PC-3 (cell line): Measurements from ENCODE around the gene ATG7. TPM values are rescaled to one million over a fixed set of nuclear protein-coding genes. Genes with fewer than 3 reads are reported as not detected.

Experiments used
- ATAC-seq: fragments of 200-7000 bp; cut with Tn5 transposase; 2 replicates; pipeline ENCODE4 v1.9.1; 2020; ENCODE audit warnings: mild to moderate bottlenecking, moderate library complexity
- BruUV-seq: library from RNA; stranded (reverse); fragments of 400-500 nt; replicated peaks from 2 replicates; lab custom pipeline; 2021; lab: Mats Ljungman, UMichigan
- CTCF ChIA-PET: fragments of 300-600 bp; sonication (Branson Sonifier 250); formaldehyde crosslinking; loops from one replicate; lab custom pipeline; 2022; ENCODE audit warnings: antibody characterized with exemption; lab: Charles Lee
- POLR2A ChIA-PET: fragments of 300-600 bp; sonication (Branson Sonifier 250); formaldehyde crosslinking; loops from one replicate; lab custom pipeline; 2022; ENCODE audit warnings: antibody characterized with exemption; ENCODE audit not compliant: unreplicated experiment; lab: Charles Lee
- DNase-seq: peaks from one replicate; pipeline ENCODE4 v3.0.0-alpha.2; 2015
- H2AFZ ChIP-seq: fragments of 300-600 bp; sonication (generic); 2 replicates; pipeline ENCODE4 v1.6.0; 2016; ENCODE audit warnings: antibody characterized with exemption, low read length
- H3F3A ChIP-seq: fragments of 300-600 bp; sonication (generic); one replicate; pipeline ENCODE4 v1.6.0; 2017; ENCODE audit warnings: antibody characterized with exemption, low read length, control low read depth, mild to moderate bottlenecking; ENCODE audit not compliant: unreplicated experiment
- H3K27ac ChIP-seq: fragments of 300-600 bp; sonication (generic); 2 replicates; pipeline ENCODE4 v1.5.1; 2016; ENCODE audit warnings: mild to moderate bottlenecking, low read length
- H3K27me3 ChIP-seq: fragments of 300-600 bp; sonication (generic); 2 replicates; pipeline ENCODE4 v1.6.1; 2016; ENCODE audit warnings: low read length, mixed read lengths
- H3K36me3 ChIP-seq: fragments of 300-600 bp; sonication (generic); 2 replicates; pipeline ENCODE4 v1.6.1; 2016; ENCODE audit warnings: low read depth, mixed run types, low read length, mixed read lengths
- H3K4me1 ChIP-seq: fragments of 300-600 bp; sonication (generic); 2 replicates; pipeline ENCODE4 v1.5.1; 2016; ENCODE audit warnings: low read length; ENCODE audit not compliant: insufficient read depth
- H3K4me2 ChIP-seq: fragments of 300-600 bp; sonication (generic); 2 replicates; pipeline ENCODE4 v1.6.0; 2016; ENCODE audit warnings: low read length
- H3K4me3 ChIP-seq: fragments of 300-600 bp; sonication (generic); 2 replicates; pipeline ENCODE4 v1.5.1; 2016; ENCODE audit warnings: mild to moderate bottlenecking, low read length, mixed read lengths
- H3K79me2 ChIP-seq: fragments of 300-600 bp; sonication (generic); 2 replicates; pipeline ENCODE4 v1.6.1; 2017; ENCODE audit warnings: low read length, mixed read lengths
- H3K9ac ChIP-seq: fragments of 300-600 bp; sonication (generic); 2 replicates; pipeline ENCODE4 v1.6.0; 2016; ENCODE audit warnings: mild to moderate bottlenecking, low read length
- H3K9me2 ChIP-seq: fragments of 300-600 bp; sonication (generic); replicated peaks from 2 replicates; pipeline ENCODE4 v1.6.1; 2016; ENCODE audit warnings: mixed run types, low read length, mixed read lengths
- H3K9me3 ChIP-seq: fragments of 300-600 bp; sonication (generic); 2 replicates; pipeline ENCODE4 v1.6.1; 2016; ENCODE audit warnings: low read length, mixed read lengths
- H4K20me1 ChIP-seq: fragments of 300-600 bp; sonication (generic); 2 replicates; pipeline ENCODE4 v1.6.1; 2016; ENCODE audit warnings: low read length, mixed read lengths
- EZH2 ChIP-seq: fragments of 300-600 bp; sonication (generic); IDR thresholded peaks from one replicate; pipeline ENCODE4 v1.6.1; 2017; ENCODE audit warnings: antibody characterized with exemption, mild to moderate bottlenecking, low read length; ENCODE audit not compliant: unreplicated experiment
- EZH2phosphoT487 ChIP-seq: fragments of 300-600 bp; sonication (generic); IDR thresholded peaks from 2 replicates; pipeline ENCODE4 v1.6.1; 2018; ENCODE audit warnings: mild to moderate bottlenecking, antibody characterized with exemption, low read length, borderline replicate concordance
- intact Hi-C: fragments of 100-400 bp; cut with micrococcal nuclease; formaldehyde crosslinking; loops from 2 replicates; pipeline ENCODE4 v1.9.0; 2023
- total RNA-seq: library from RNA; depleted of rRNA; stranded (reverse); fragments of >200 nt; gene quantifications from 2 replicates; pipeline ENCODE4 v1.2.3, GENCODE V29; 2014
- TF ChIP-seq, protein P1 (sequence below): fragments of 300-600 bp; sonication (generic); conservative IDR thresholded peaks from 2 replicates; pipeline ENCODE4 v1.5.1; 2017; ENCODE audit warnings: antibody characterized with exemption, low read depth, mild to moderate bottlenecking, low read length

Gene ATG7
- total RNA-seq, 1 experiment from 2014 or later, result 36.5 TPM

DNA sequence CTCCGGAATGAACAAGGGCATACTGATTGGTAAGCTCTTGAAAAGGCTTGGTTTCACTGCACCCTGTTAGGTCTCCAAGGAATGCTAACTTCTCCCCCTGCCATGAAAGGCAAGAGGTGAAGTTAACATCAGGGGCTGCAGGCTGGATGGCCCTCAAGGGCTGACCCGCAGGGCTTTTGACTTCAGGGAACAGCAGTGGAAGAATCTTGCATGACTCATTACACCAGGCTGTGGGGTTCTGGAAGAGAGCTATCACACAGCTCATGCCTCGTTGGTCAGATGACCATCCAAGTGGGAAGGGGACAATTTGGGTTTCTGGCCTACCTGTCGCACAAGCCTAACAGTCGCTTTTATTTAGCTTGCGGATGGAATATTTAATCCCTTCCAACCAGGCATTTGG, 23.6 kb upstream of the ATG7 start:
- TF ChIP-seq EZH2phosphoT487 (no peak), EZH2 (no peak)
- TF ChIP-seq, protein P1, sequence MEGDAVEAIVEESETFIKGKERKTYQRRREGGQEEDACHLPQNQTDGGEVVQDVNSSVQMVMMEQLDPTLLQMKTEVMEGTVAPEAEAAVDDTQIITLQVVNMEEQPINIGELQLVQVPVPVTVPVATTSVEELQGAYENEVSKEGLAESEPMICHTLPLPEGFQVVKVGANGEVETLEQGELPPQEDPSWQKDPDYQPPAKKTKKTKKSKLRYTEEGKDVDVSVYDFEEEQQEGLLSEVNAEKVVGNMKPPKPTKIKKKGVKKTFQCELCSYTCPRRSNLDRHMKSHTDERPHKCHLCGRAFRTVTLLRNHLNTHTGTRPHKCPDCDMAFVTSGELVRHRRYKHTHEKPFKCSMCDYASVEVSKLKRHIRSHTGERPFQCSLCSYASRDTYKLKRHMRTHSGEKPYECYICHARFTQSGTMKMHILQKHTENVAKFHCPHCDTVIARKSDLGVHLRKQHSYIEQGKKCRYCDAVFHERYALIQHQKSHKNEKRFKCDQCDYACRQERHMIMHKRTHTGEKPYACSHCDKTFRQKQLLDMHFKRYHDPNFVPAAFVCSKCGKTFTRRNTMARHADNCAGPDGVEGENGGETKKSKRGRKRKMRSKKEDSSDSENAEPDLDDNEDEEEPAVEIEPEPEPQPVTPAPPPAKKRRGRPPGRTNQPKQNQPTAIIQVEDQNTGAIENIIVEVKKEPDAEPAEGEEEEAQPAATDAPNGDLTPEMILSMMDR, result no peak
- Histone ChIP-seq H3K36me3 (no peaks in the 10 kb centered on the region), H3K9me2 (no peaks in the 10 kb centered on the region), H3K4me3 (no peak overlapping the region), H3K27me3 (no peaks in the 10 kb centered on the region), H3K27ac (no peak overlapping the region), H3K4me2 (no peak overlapping the region), H3K79me2 (no peaks in the 10 kb centered on the region), H2AFZ (no peak overlapping the region), H3K4me1 (peaks cover 45% of the 10 kb centered on the region), H4K20me1 (no peaks in the 10 kb centered on the region), H3K9me3 (no peaks in the 10 kb centered on the region), H3K9ac (no peak overlapping the region), H3F3A (no peaks in the 10 kb centered on the region)
- intact Hi-C loops, result no loop called here
- ChIA-PET CTCF (no interaction called here), POLR2A (interaction anchor here (0.7 to 0.9 kb wide), 2 partner anchors 23 to 40 kb away, joined by 3 read pairs; partner anchors contain the start of gene ATG7)
- ATAC-seq (no peak), DNase-seq (no peak)
- BruUV-seq, result no TSS peak

DNA sequence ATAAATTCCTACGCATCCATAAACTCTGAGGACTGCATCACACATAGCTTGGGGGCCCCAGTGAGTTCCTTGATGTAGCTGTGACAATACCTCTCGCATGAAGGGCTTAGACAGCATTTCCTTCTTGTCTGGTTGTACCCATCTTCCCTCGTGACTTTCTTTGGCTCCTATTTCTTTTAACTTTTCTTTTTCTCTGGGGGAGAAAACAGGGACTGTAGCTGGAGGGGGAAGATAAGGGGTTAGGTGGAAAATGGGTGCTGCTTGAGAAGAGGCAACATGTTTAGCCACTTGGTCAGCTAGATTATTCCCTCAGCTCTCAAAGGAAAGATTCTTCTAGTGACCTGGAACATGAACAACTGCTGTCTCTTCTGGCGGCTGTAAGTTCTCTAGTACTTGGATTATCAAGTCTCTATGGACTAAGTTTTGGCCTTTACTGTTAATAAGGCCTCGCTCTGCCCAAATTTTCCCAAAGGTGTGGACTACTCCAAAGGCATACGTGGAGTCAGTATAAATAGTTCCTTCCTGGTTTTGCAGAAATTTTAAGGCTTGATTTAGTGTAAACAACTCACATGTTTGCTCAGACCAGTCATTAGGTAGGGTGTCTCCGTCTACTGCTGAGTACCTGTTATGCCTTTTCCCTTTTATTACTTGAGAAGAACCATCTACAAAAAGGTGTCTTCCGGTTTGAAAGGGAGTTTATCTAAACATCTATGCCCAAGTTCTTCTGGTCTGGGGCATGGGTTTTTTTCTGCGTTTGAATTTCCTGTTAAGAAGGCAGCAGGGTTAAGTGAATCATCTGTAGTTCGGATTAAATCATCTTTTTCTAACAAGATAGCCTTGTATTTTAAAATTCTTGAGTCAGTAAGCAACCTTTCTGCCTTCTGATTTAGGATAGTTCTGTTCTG, 21.0 kb upstream of the ATG7 start:
- no peaks in the 10 kb centered on the region for H3K9me2 ChIP-seq
- H3K9ac ChIP-seq, result peak overlapping the region; percentile 60
- H3K27me3 ChIP-seq, result no peaks in the 10 kb centered on the region
- TSS peak; percentile 84 for BruUV-seq
- peak overlapping the region; percentile 62 for H2AFZ ChIP-seq
- H3K4me3 ChIP-seq, result peak overlapping the region; percentile 24; the same call in 1 of the 2 replicates
- ChIA-PET CTCF (no interaction called here), POLR2A (no interaction called here)
- ATAC-seq, result peak; percentile 89
- H3K36me3 ChIP-seq, result peaks cover 4% of the 10 kb centered on the region; the same call in 1 of the 2 replicates
- H4K20me1 ChIP-seq, result no peaks in the 10 kb centered on the region
- peak; percentile 74 for DNase-seq
- H3K4me2 ChIP-seq, result peak overlapping the region; percentile 57
- H3K79me2 ChIP-seq, result no peaks in the 10 kb centered on the region
- H3K9me3 ChIP-seq, result no peaks in the 10 kb centered on the region
- peak overlapping the region; percentile 90 for H3K27ac ChIP-seq
- H3F3A ChIP-seq, result no peaks in the 10 kb centered on the region
- H3K4me1 ChIP-seq, result peaks cover 33% of the 10 kb centered on the region
- no peak for TF ChIP-seq EZH2phosphoT487
- no peak for TF ChIP-seq EZH2
- TF ChIP-seq, protein P1, result no peak
- intact Hi-C loops, result loop anchor here (1.0 kb wide), 1 partner anchor 13 kb away; no protein-coding TSS in a partner anchor
